ENCODE measurements around the gene PPP1R13L. TPM values are rescaled to one million over a fixed set of nuclear protein-coding genes. Genes with fewer than 3 reads are reported as not detected.

PPP1R13L gene
- polyA plus RNA-seq, 1 donor from 2014 or later, result not detected

DNA sequence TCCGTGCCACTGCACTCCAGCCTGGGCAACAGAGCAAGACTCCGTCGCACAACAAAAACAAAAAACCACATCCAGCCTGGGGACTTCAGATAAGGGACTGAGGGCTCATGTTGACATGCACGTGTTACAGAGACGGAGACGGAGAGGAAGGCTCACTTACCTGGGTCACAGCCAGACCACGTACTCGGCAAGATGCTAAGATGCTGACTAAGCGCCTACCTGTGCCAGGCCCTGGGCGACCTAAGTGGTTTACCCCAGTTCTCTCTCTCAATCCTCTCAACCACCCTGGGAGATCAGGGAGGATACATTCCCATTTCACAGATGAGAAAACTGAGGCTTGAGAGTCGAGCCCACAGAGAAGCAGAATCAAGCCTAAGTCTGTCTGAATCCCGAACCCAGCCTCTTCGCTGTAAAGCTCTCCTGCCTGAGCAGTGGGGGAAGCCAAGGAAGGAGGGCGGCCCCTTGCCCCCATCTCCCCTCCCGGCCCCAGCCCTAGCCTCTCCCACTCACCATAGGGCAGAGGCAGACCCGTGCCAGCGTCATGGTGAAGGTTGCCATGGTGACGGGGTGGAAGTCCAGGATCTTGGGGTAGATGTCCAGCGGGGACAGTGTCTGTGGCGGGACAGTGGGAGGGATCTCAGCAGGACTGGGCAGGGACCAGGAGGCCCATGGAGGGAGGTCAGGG is 48.0 kb downstream of the PPP1R13L start:
- H3K4me2 ChIP-seq (ENCODE audit: low read length), result no peak overlapping the region
- H3K9me3 ChIP-seq (ENCODE audit: low read length), result no peaks in the 10 kb centered on the region
- H3K4me3 ChIP-seq (ENCODE audit: low read length), result no peak overlapping the region
- TF ChIP-seq SMC3 (conservative IDR thresholded peaks at IDR 0.05; ENCODE audit: poor library complexity), result no peak
- TF ChIP-seq RAD21 (conservative IDR thresholded peaks at IDR 0.05), result no peak
- TF ChIP-seq EP300 (conservative IDR thresholded peaks at IDR 0.05; ENCODE audit: poor library complexity, severe bottlenecking), result no peak
- TF ChIP-seq, protein P1, sequence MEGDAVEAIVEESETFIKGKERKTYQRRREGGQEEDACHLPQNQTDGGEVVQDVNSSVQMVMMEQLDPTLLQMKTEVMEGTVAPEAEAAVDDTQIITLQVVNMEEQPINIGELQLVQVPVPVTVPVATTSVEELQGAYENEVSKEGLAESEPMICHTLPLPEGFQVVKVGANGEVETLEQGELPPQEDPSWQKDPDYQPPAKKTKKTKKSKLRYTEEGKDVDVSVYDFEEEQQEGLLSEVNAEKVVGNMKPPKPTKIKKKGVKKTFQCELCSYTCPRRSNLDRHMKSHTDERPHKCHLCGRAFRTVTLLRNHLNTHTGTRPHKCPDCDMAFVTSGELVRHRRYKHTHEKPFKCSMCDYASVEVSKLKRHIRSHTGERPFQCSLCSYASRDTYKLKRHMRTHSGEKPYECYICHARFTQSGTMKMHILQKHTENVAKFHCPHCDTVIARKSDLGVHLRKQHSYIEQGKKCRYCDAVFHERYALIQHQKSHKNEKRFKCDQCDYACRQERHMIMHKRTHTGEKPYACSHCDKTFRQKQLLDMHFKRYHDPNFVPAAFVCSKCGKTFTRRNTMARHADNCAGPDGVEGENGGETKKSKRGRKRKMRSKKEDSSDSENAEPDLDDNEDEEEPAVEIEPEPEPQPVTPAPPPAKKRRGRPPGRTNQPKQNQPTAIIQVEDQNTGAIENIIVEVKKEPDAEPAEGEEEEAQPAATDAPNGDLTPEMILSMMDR (IDR thresholded peaks at IDR 0.05; ENCODE audit: poor library complexity, severe bottlenecking), result no peak
- no peaks in the 10 kb centered on the region for H3K9me2 ChIP-seq (ENCODE audit: insufficient read depth, low read length)
- no peak overlapping the region for H2AFZ ChIP-seq (ENCODE audit: low read depth, low read length)
- no peaks in the 10 kb centered on the region for H3K27me3 ChIP-seq (ENCODE audit: insufficient read depth, low read depth, low read length)
- no peaks in the 10 kb centered on the region for H4K20me1 ChIP-seq (ENCODE audit: insufficient read depth)
- no peak overlapping the region for H3K27ac ChIP-seq (ENCODE audit: low read length)
- H3F3A ChIP-seq (ENCODE audit: insufficient read depth, low read length, poor library complexity, severe bottlenecking), result no peaks in the 10 kb centered on the region
- no peak overlapping the region for H3K9ac ChIP-seq (ENCODE audit: low read length)
- H3K79me2 ChIP-seq (replicated peaks; ENCODE audit: insufficient read depth, low read length), result no peaks in the 10 kb centered on the region
- H3K36me3 ChIP-seq (ENCODE audit: insufficient read depth, low read length), result no peaks in the 10 kb centered on the region

DNA sequence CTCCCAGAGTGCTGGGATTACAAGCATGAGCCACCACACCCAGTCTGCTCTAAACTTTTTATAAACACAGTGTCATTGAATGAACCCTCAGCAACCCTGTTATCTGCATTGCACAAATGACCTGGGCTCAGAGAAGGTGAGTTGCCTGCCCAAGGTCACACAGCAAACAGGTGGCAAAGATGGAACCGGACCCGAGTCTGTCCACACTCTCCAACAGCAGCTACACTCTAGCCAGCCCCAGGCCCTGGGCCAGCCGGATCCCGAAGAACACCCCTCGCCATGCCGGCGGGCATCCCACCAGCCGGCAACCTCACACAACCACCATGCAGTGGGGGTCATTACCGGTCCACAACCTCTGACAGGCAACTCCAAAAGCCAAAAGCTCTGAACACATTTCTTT is 49.0 kb downstream of the PPP1R13L start:
- no peak overlapping the region for H3K4me3 ChIP-seq (ENCODE audit: low read length)
- H3K27ac ChIP-seq (ENCODE audit: low read length), result no peak overlapping the region
- H3K79me2 ChIP-seq (replicated peaks; ENCODE audit: insufficient read depth, low read length), result no peaks in the 10 kb centered on the region
- no peaks in the 10 kb centered on the region for H3K9me3 ChIP-seq (ENCODE audit: low read length)
- H3F3A ChIP-seq (ENCODE audit: insufficient read depth, low read length, poor library complexity, severe bottlenecking), result no peaks in the 10 kb centered on the region
- no peaks in the 10 kb centered on the region for H3K27me3 ChIP-seq (ENCODE audit: insufficient read depth, low read depth, low read length)
- no peak for TF ChIP-seq POLR2AphosphoS5 (IDR thresholded peaks at IDR 0.05)
- TF ChIP-seq EZH2 (IDR thresholded peaks at IDR 0.05; ENCODE audit: borderline replicate concordance, insufficient read depth, low read length, poor library complexity, severe bottlenecking), result no peak
- no peak for TF ChIP-seq EP300 (conservative IDR thresholded peaks at IDR 0.05; ENCODE audit: poor library complexity, severe bottlenecking)
- TF ChIP-seq, protein P2, sequence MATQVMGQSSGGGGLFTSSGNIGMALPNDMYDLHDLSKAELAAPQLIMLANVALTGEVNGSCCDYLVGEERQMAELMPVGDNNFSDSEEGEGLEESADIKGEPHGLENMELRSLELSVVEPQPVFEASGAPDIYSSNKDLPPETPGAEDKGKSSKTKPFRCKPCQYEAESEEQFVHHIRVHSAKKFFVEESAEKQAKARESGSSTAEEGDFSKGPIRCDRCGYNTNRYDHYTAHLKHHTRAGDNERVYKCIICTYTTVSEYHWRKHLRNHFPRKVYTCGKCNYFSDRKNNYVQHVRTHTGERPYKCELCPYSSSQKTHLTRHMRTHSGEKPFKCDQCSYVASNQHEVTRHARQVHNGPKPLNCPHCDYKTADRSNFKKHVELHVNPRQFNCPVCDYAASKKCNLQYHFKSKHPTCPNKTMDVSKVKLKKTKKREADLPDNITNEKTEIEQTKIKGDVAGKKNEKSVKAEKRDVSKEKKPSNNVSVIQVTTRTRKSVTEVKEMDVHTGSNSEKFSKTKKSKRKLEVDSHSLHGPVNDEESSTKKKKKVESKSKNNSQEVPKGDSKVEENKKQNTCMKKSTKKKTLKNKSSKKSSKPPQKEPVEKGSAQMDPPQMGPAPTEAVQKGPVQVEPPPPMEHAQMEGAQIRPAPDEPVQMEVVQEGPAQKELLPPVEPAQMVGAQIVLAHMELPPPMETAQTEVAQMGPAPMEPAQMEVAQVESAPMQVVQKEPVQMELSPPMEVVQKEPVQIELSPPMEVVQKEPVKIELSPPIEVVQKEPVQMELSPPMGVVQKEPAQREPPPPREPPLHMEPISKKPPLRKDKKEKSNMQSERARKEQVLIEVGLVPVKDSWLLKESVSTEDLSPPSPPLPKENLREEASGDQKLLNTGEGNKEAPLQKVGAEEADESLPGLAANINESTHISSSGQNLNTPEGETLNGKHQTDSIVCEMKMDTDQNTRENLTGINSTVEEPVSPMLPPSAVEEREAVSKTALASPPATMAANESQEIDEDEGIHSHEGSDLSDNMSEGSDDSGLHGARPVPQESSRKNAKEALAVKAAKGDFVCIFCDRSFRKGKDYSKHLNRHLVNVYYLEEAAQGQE (IDR thresholded peaks at IDR 0.05; ENCODE audit: borderline replicate concordance), result no peak
- TF ChIP-seq, protein P1 (IDR thresholded peaks at IDR 0.05; ENCODE audit: poor library complexity, severe bottlenecking), result no peak
- H4K20me1 ChIP-seq (ENCODE audit: insufficient read depth), result no peaks in the 10 kb centered on the region
- no peak overlapping the region for H3K4me2 ChIP-seq (ENCODE audit: low read length)
- no peaks in the 10 kb centered on the region for H3K9me2 ChIP-seq (ENCODE audit: insufficient read depth, low read length)
- no peak overlapping the region for H3K9ac ChIP-seq (ENCODE audit: low read length)
- no peaks in the 10 kb centered on the region for H3K36me3 ChIP-seq (ENCODE audit: insufficient read depth, low read length)
- H2AFZ ChIP-seq (ENCODE audit: low read depth, low read length), result no peak overlapping the region
